Neural crest cell (in vitro differentiated cells): Measurements from ENCODE around the gene GAD1. TPM values are rescaled to one million over a fixed set of nuclear protein-coding genes. Genes with fewer than 3 reads are reported as not detected.
A peak's percentile ranks its signal among the peaks of the same experiment; 100 is the strongest.

Source experiments
- DNase-seq: peaks from one replicate; pipeline ENCODE4 v3.0.0; 2021; ENCODE audit warnings: low read depth, mixed read lengths, low spot score
- H3K27ac Mint-ChIP-seq: one replicate; pipeline ENCODE4 v1.8.0; 2021; ENCODE audit warnings: mild to moderate bottlenecking, mixed read lengths; ENCODE audit not compliant: unreplicated experiment
- H3K27me3 Mint-ChIP-seq: 2 replicates; pipeline ENCODE4 v1.8.0; 2021; ENCODE audit warnings: low read depth, mild to moderate bottlenecking, mixed read lengths
- H3K36me3 Mint-ChIP-seq: 2 replicates; pipeline ENCODE4 v1.8.0; 2021; ENCODE audit warnings: low read depth, mild to moderate bottlenecking, mixed read lengths
- H3K4me1 Mint-ChIP-seq: 2 replicates; pipeline ENCODE4 v1.8.0; 2021; ENCODE audit warnings: mixed read lengths
- H3K4me3 Mint-ChIP-seq: one replicate; pipeline ENCODE4 v1.8.0; 2021; ENCODE audit warnings: mild to moderate bottlenecking, mixed read lengths
- H3K9me3 Mint-ChIP-seq: 2 replicates; pipeline ENCODE4 v1.8.0; 2021; ENCODE audit warnings: mixed read lengths
- CTCF ChIP-seq: fragments of 200-600 bp; sonication (generic); conservative IDR thresholded peaks from 2 replicates; pipeline ENCODE4 v1.5.0; 2021; ENCODE audit warnings: antibody characterized with exemption, mild to moderate bottlenecking
- total RNA-seq: library from RNA; stranded (reverse); gene quantifications from 2 replicates; pipeline ENCODE4 v1.2.1, GENCODE V29; 2021

The GAD1 gene
- total RNA-seq, 1 donor from 2014 or later: 0.82 TPM

GRCh38 chr2:170869461-170869860 is 52.8 kb downstream of the GAD1 start:
- H3K9me3 Mint-ChIP-seq: peaks cover 2% of the 10 kb centered on the region
- no peaks in the 10 kb centered on the region for H3K36me3 Mint-ChIP-seq
- H3K4me3 Mint-ChIP-seq: no peak overlapping the region
- peaks cover 9% of the 10 kb centered on the region for H3K4me1 Mint-ChIP-seq
- H3K27ac Mint-ChIP-seq: no peak overlapping the region
- H3K27me3 Mint-ChIP-seq: no peaks in the 10 kb centered on the region
- TF ChIP-seq CTCF: no peak
- DNase-seq: no peak

GRCh38 chr2:170873035-170873692 is 56.5 kb downstream of the GAD1 start:
- H3K9me3 Mint-ChIP-seq: peaks cover 2% of the 10 kb centered on the region
- H3K4me3 Mint-ChIP-seq: peak overlapping the region; percentile 63
- peak overlapping the region; percentile 97 for H3K27ac Mint-ChIP-seq

DNA sequence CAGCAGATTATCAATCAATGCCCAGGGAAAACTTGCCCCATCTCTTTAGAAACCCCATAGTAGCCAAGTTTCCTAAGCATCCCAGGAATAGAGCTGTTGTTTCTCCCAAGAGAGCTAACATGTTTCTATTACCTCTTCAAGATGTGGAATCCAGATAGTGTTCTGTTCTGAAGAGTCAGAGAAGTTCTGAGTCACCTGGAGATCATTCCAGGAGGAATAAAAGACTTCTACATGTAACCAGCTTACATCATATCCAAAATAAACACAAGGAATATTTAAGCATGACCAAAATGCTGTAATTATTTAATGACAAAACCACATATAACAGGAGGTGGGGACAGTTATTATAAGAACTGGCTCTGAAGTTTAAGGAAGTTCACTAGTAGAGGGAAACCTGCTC is 61.4 kb downstream of the GAD1 start:
- no peak for TF ChIP-seq CTCF
- H3K36me3 Mint-ChIP-seq: no peaks in the 10 kb centered on the region
- peaks cover 17% of the 10 kb centered on the region for H3K27me3 Mint-ChIP-seq
- no peaks in the 10 kb centered on the region for H3K9me3 Mint-ChIP-seq
- no peak overlapping the region for H3K27ac Mint-ChIP-seq
- H3K4me3 Mint-ChIP-seq: no peak overlapping the region
- no peak for DNase-seq
- peaks cover 10% of the 10 kb centered on the region for H3K4me1 Mint-ChIP-seq

More at GRCh38 chr2:170873035-170873692, 56.5 kb downstream of the GAD1 start:
- DNase-seq: peak; percentile 85
- Mint-ChIP-seq H3K36me3 (no peaks in the 10 kb centered on the region), H3K4me1 (peaks cover 9% of the 10 kb centered on the region), H3K27me3 (no peaks in the 10 kb centered on the region)
- peak; percentile 97 for TF ChIP-seq CTCF

DNA sequence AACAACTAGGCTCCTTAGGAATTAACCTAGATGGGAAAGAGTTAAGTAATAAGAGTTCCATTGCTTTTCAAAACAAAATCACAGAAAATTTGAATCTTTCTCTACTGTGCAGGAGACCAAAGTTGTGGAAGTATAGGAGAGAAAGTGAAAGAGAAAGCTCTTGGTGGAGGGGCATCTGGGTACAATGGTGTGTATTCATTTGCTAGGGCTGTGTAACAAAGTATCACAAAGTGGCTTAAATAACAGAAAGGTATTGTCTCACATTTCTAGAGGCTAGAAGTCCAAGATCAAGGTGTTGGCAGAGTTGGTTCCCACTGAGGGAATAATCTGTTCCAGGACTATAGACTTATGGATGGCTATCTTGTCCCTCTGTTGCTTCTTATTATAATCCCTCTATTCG is 61.8 kb downstream of the GAD1 start:
- no peak for DNase-seq
- peaks cover 19% of the 10 kb centered on the region for H3K27me3 Mint-ChIP-seq
- no peaks in the 10 kb centered on the region for H3K9me3 Mint-ChIP-seq
- H3K4me3 Mint-ChIP-seq: no peak overlapping the region
- no peak overlapping the region for H3K27ac Mint-ChIP-seq
- no peak for TF ChIP-seq CTCF
- peaks cover 5% of the 10 kb centered on the region for H3K4me1 Mint-ChIP-seq
- H3K36me3 Mint-ChIP-seq: no peaks in the 10 kb centered on the region

DNA sequence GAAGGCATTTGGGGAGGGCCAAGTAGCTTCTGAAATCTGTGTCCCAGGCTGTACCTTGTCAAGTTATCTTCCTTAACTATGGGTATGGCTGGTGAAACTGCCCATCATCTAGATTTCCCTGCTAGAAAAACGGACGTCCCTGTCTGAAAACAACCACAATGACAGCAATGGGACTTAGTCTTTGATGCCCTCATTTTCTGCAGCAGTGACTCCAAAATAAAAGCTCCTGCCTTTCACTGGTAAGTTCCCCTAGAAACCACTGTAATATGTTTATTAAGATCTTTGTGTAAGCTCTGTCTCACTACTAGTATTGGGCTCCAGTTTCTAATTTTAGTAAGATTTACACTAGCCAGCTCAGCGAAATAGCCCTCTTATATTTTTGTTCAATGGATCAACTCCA is 65.2 kb downstream of the GAD1 start:
- TF ChIP-seq CTCF: no peak
- Mint-ChIP-seq H3K27me3 (peaks cover 19% of the 10 kb centered on the region), H3K4me1 (peaks cover 5% of the 10 kb centered on the region), H3K4me3 (no peak overlapping the region), H3K9me3 (no peaks in the 10 kb centered on the region), H3K27ac (no peak overlapping the region), H3K36me3 (no peaks in the 10 kb centered on the region)
- no peak for DNase-seq
